ENCODE data around the gene SLC9A2. TPM values are rescaled to one million over a fixed set of nuclear protein-coding genes. Genes with fewer than 3 reads are reported as not detected.

The SLC9A2 gene
- total RNA-seq, 2 experiments from 2014 or later: not detected

GRCh38 chr2:102593516-102593915 is 25.8 kb upstream of the SLC9A2 start:
- ChIA-PET POLR2A (no interaction called here), CTCF (interaction anchor here (0.7 to 4.3 kb wide), 3 partner anchors 98 to 146 kb away, joined by 3 to 56 read pairs (median 3); partner anchors contain the start of gene SLC9A4)
- no peaks in the 10 kb centered on the region for H3K36me3 Mint-ChIP-seq
- H3K9me3 Mint-ChIP-seq: no peaks in the 10 kb centered on the region
- DNase-seq: no peak
- intact Hi-C loops (cut with micrococcal nuclease): no loop called here
- no peaks in the 10 kb centered on the region for H3K4me1 Mint-ChIP-seq (ENCODE audit: low read depth)
- H3K27me3 Mint-ChIP-seq: peaks cover 6% of the 10 kb centered on the region
- no peak overlapping the region for H3K27ac Mint-ChIP-seq
- H3K4me3 Mint-ChIP-seq: no peak overlapping the region

GRCh38 chr2:102594445-102595016 is 24.8 kb upstream of the SLC9A2 start:
- intact Hi-C loops (cut with micrococcal nuclease): no loop called here
- Mint-ChIP-seq H3K4me3 (no peak overlapping the region), H3K4me1 (ENCODE audit: low read depth) (no peaks in the 10 kb centered on the region), H3K27ac (no peak overlapping the region), H3K9me3 (no peaks in the 10 kb centered on the region), H3K36me3 (no peaks in the 10 kb centered on the region), H3K27me3 (peaks cover 4% of the 10 kb centered on the region)
- CTCF ChIA-PET: interaction anchor here (1.4 kb wide), 1 partner anchor 122 kb away, joined by 6 read pairs; the partner anchor contains the start of gene SLC9A4
- DNase-seq: no peak
- POLR2A ChIA-PET: no interaction called here

GRCh38 chr2:102597788-102598187 is 21.6 kb upstream of the SLC9A2 start:
- H3K4me1 Mint-ChIP-seq (ENCODE audit: low read depth): no peaks in the 10 kb centered on the region
- H3K36me3 Mint-ChIP-seq: no peaks in the 10 kb centered on the region
- H3K27me3 Mint-ChIP-seq: peaks cover 7% of the 10 kb centered on the region
- no peak overlapping the region for H3K27ac Mint-ChIP-seq
- H3K9me3 Mint-ChIP-seq: no peaks in the 10 kb centered on the region
- POLR2A ChIA-PET: no interaction called here
- no peak for DNase-seq
- intact Hi-C loops (cut with micrococcal nuclease): no loop called here
- H3K4me3 Mint-ChIP-seq: no peak overlapping the region
- CTCF ChIA-PET: interaction anchor here (1.9 kb wide), 1 partner anchor 125 kb away, joined by 8 read pairs; the partner anchor contains the start of gene SLC9A4

- CTCF ChIA-PET: interaction anchor here (0.6 kb wide), 1 partner anchor 17 kb away, joined by 3 read pairs; no protein-coding TSS in a partner anchor
These were observed 19.9 kb upstream of the SLC9A2 start for GRCh38 chr2:102599486-102599885.

GRCh38 chr2:102601730-102602129 is 17.6 kb upstream of the SLC9A2 start:
- Mint-ChIP-seq H3K4me1 (ENCODE audit: low read depth) (no peaks in the 10 kb centered on the region), H3K27me3 (peaks cover 10% of the 10 kb centered on the region), H3K4me3 (no peak overlapping the region), H3K27ac (no peak overlapping the region), H3K36me3 (no peaks in the 10 kb centered on the region), H3K9me3 (no peaks in the 10 kb centered on the region)
- no peak for DNase-seq
- intact Hi-C loops (cut with micrococcal nuclease): no loop called here
- ChIA-PET POLR2A (no interaction called here), CTCF (interaction anchor here (1.8 kb wide), 1 partner anchor 11 kb away, joined by 5 read pairs; no protein-coding TSS in a partner anchor)

More at GRCh38 chr2:102599486-102599885, 19.9 kb upstream of the SLC9A2 start:
- intact Hi-C loops (cut with micrococcal nuclease): no loop called here
- H3K27me3 Mint-ChIP-seq: peaks cover 7% of the 10 kb centered on the region
- no peak overlapping the region for H3K4me3 Mint-ChIP-seq
- no peaks in the 10 kb centered on the region for H3K36me3 Mint-ChIP-seq
- no peaks in the 10 kb centered on the region for H3K4me1 Mint-ChIP-seq (ENCODE audit: low read depth)
- no peak for DNase-seq
- no peak overlapping the region for H3K27ac Mint-ChIP-seq
- no peaks in the 10 kb centered on the region for H3K9me3 Mint-ChIP-seq
- POLR2A ChIA-PET: no interaction called here

- Mint-ChIP-seq H3K36me3 (no peaks in the 10 kb centered on the region), H3K4me1 (ENCODE audit: low read depth) (no peaks in the 10 kb centered on the region), H3K9me3 (no peaks in the 10 kb centered on the region), H3K4me3 (no peak overlapping the region), H3K27me3 (peaks cover 10% of the 10 kb centered on the region), H3K27ac (no peak overlapping the region)
- CTCF ChIA-PET: no interaction called here
- DNase-seq: no peak
- POLR2A ChIA-PET: no interaction called here
- intact Hi-C loops (cut with micrococcal nuclease): no loop called here
These were observed 15.4 kb upstream of the SLC9A2 start for GRCh38 chr2:102603904-102604303.

GRCh38 chr2:102604769-102605168 is 14.6 kb upstream of the SLC9A2 start:
- Mint-ChIP-seq H3K9me3 (no peaks in the 10 kb centered on the region), H3K27me3 (peaks cover 8% of the 10 kb centered on the region), H3K36me3 (no peaks in the 10 kb centered on the region), H3K4me1 (ENCODE audit: low read depth) (no peaks in the 10 kb centered on the region), H3K27ac (no peak overlapping the region), H3K4me3 (no peak overlapping the region)
- DNase-seq: no peak
- ChIA-PET POLR2A (no interaction called here), CTCF (interaction anchor here (1.1 to 1.7 kb wide), 3 partner anchors 11 to 131 kb away, joined by 3 to 6 read pairs (median 3); partner anchors contain the start of gene SLC9A4)
- intact Hi-C loops (cut with micrococcal nuclease): no loop called here

GRCh38 chr2:102606353-102606752 is 13.0 kb upstream of the SLC9A2 start:
- no peak overlapping the region for H3K27ac Mint-ChIP-seq

GRCh38 chr2:102615620-102616436 is 3.5 kb upstream of the SLC9A2 start:
- Mint-ChIP-seq H3K4me1 (ENCODE audit: low read depth) (peaks cover 13% of the 10 kb centered on the region), H3K4me3 (no peak overlapping the region), H3K36me3 (no peaks in the 10 kb centered on the region), H3K9me3 (no peaks in the 10 kb centered on the region), H3K27me3 (peaks cover 42% of the 10 kb centered on the region), H3K27ac (no peak overlapping the region)
- CTCF ChIA-PET: interaction anchor here (0.7 to 8.4 kb wide), 34 partner anchors 9 to 380 kb away, joined by 3 to 122 read pairs (median 4); partner anchors contain the start of gene SLC9A4
- DNase-seq: peak; percentile 64
- intact Hi-C loops (cut with micrococcal nuclease): loop anchor here (1.0 kb wide), 2 partner anchors 96 to 143 kb away; partner anchors contain the start of gene SLC9A4
- POLR2A ChIA-PET: no interaction called here

More at GRCh38 chr2:102606353-102606752, 13.0 kb upstream of the SLC9A2 start:
- Mint-ChIP-seq H3K27me3 (peaks cover 8% of the 10 kb centered on the region), H3K36me3 (no peaks in the 10 kb centered on the region), H3K4me1 (ENCODE audit: low read depth) (no peaks in the 10 kb centered on the region), H3K9me3 (no peaks in the 10 kb centered on the region), H3K4me3 (no peak overlapping the region)
- no peak for DNase-seq
- ChIA-PET CTCF (interaction anchor here (1.6 to 1.7 kb wide), 2 partner anchors 10 to 14 kb away, joined by 3 to 8 read pairs; no protein-coding TSS in a partner anchor), POLR2A (no interaction called here)
- intact Hi-C loops (cut with micrococcal nuclease): no loop called here

GRCh38 chr2:102618452-102619413 is 620 bp upstream of the SLC9A2 start:
- no peak overlapping the region for H3K27ac Mint-ChIP-seq
- peak; percentile 51 for DNase-seq
- ChIA-PET CTCF (interaction anchor here (8.4 kb wide), 1 partner anchor 145 kb away, joined by 122 read pairs; the partner anchor contains the start of gene SLC9A4), POLR2A (no interaction called here)
- peaks cover 13% of the 10 kb centered on the region for H3K4me1 Mint-ChIP-seq (ENCODE audit: low read depth)
- H3K4me3 Mint-ChIP-seq: peak overlapping the region; percentile 61
- peaks cover 60% of the 10 kb centered on the region for H3K27me3 Mint-ChIP-seq
- intact Hi-C loops (cut with micrococcal nuclease): loop anchor here (2.0 kb wide), 1 partner anchor 84 kb away; no protein-coding TSS in a partner anchor
- H3K36me3 Mint-ChIP-seq: no peaks in the 10 kb centered on the region
- H3K9me3 Mint-ChIP-seq: no peaks in the 10 kb centered on the region

GRCh38 chr2:102620332-102620731 is 979 bp downstream of the SLC9A2 start:
- H3K36me3 Mint-ChIP-seq: no peaks in the 10 kb centered on the region
- H3K27me3 Mint-ChIP-seq: peaks cover 58% of the 10 kb centered on the region
- intact Hi-C loops (cut with micrococcal nuclease): no loop called here
- POLR2A ChIA-PET: no interaction called here
- CTCF ChIA-PET: interaction anchor here (1.0 kb wide), 1 partner anchor 186 kb away, joined by 3 read pairs; no protein-coding TSS in a partner anchor
- H3K4me1 Mint-ChIP-seq (ENCODE audit: low read depth): peaks cover 13% of the 10 kb centered on the region
- H3K9me3 Mint-ChIP-seq: no peaks in the 10 kb centered on the region
- DNase-seq: no peak
- no peak overlapping the region for H3K27ac Mint-ChIP-seq
- H3K4me3 Mint-ChIP-seq: peak overlapping the region; percentile 35

All from activated CD4-positive, alpha-beta memory T cell treated with anti-CD3 and anti-CD28 coated beads for 36 hours (primary cell).